ENCODE measurements around the gene CHST1. TPM values are rescaled to one million over a fixed set of nuclear protein-coding genes. Genes with fewer than 3 reads are reported as not detected.

Gene CHST1
- total RNA-seq, 1 experiment from 2014 or later: not detected

DNA sequence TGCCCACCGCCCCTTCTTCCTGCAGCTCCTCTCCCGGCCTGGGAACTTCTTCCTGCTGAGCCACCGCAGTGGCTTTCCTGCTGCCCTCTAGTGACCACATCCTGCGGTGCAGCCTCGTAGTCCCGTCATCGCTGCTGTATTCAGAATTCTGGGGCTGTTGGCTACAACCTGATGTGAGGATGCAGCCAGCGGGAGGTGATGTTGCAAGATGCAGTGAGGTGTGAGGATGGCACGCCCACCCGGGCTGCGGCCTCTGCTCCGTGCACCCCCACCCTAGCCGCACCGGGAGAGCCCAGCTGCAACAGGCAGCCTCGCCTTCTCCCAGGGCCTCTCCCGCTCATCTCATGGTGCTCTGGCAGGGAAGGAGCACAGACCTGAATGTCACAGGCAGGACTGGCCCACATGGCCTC, 10.1 kb downstream of the CHST1 start:
- no peaks in the 10 kb centered on the region for H3K79me2 ChIP-seq (ENCODE audit: low read length)
- peak; percentile 88 for ATAC-seq
- H3K27me3 ChIP-seq (ENCODE audit: low read length): peaks cover 12% of the 10 kb centered on the region
- no TSS peak for BruUV-seq (replicated peaks)
- TF ChIP-seq, protein P1, sequence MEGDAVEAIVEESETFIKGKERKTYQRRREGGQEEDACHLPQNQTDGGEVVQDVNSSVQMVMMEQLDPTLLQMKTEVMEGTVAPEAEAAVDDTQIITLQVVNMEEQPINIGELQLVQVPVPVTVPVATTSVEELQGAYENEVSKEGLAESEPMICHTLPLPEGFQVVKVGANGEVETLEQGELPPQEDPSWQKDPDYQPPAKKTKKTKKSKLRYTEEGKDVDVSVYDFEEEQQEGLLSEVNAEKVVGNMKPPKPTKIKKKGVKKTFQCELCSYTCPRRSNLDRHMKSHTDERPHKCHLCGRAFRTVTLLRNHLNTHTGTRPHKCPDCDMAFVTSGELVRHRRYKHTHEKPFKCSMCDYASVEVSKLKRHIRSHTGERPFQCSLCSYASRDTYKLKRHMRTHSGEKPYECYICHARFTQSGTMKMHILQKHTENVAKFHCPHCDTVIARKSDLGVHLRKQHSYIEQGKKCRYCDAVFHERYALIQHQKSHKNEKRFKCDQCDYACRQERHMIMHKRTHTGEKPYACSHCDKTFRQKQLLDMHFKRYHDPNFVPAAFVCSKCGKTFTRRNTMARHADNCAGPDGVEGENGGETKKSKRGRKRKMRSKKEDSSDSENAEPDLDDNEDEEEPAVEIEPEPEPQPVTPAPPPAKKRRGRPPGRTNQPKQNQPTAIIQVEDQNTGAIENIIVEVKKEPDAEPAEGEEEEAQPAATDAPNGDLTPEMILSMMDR (conservative IDR thresholded peaks at IDR 0.05; ENCODE audit: low read depth, low read length): peak; percentile 83
- TF ChIP-seq EZH2phosphoT487 (IDR thresholded peaks at IDR 0.05; ENCODE audit: borderline replicate concordance, low read length): no peak
- no peak overlapping the region for H3K4me3 ChIP-seq (ENCODE audit: low read length)
- no peaks in the 10 kb centered on the region for H3F3A ChIP-seq (ENCODE audit: low read length, unreplicated experiment)
- H3K4me2 ChIP-seq (ENCODE audit: low read length): no peak overlapping the region
- DNase-seq: peak; percentile 73
- H3K36me3 ChIP-seq (ENCODE audit: low read depth, low read length): no peaks in the 10 kb centered on the region
- no peaks in the 10 kb centered on the region for H3K9me3 ChIP-seq (ENCODE audit: low read length)
- H3K9ac ChIP-seq (ENCODE audit: low read length): no peak overlapping the region
- CTCF ChIA-PET: interaction anchor here (0.6 to 1.5 kb wide), 3 partner anchors 18 to 284 kb away, joined by 4 to 9 read pairs (median 5); no protein-coding TSS in a partner anchor
- intact Hi-C loops (cut with micrococcal nuclease): loop anchor here (1.0 kb wide), 1 partner anchor 284 kb away; no protein-coding TSS in a partner anchor
- no peak overlapping the region for H3K27ac ChIP-seq (ENCODE audit: low read length)
- H3K9me2 ChIP-seq (replicated peaks; ENCODE audit: low read length): no peaks in the 10 kb centered on the region
- no peak overlapping the region for H2AFZ ChIP-seq (ENCODE audit: low read length)
- H3K4me1 ChIP-seq (ENCODE audit: insufficient read depth, low read length): no peaks in the 10 kb centered on the region
- H4K20me1 ChIP-seq (ENCODE audit: low read length): no peaks in the 10 kb centered on the region
- POLR2A ChIA-PET (ENCODE audit: unreplicated experiment): no interaction called here

DNA sequence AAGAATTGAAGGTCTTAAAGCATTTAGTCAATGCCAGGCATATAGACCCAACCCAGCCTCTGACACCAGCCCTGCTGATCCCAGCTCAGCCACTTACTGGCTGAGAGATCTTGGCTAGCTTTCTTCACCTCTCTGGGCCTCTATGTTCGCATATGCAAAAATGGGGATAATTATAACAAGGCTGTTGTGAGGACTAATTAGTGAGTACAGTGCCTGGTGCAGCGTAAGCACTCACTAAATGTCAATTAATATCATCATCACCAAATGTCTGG, 10.5 kb downstream of the CHST1 start:
- intact Hi-C loops (cut with micrococcal nuclease): loop anchor here (1.0 kb wide), 1 partner anchor 284 kb away; no protein-coding TSS in a partner anchor
- no peaks in the 10 kb centered on the region for H3K9me2 ChIP-seq (replicated peaks; ENCODE audit: low read length)
- BruUV-seq (replicated peaks): no TSS peak
- no peaks in the 10 kb centered on the region for H3K9me3 ChIP-seq (ENCODE audit: low read length)
- no peak overlapping the region for H3K4me3 ChIP-seq (ENCODE audit: low read length)
- no peaks in the 10 kb centered on the region for H3K36me3 ChIP-seq (ENCODE audit: low read depth, low read length)
- H4K20me1 ChIP-seq (ENCODE audit: low read length): no peaks in the 10 kb centered on the region
- H3K27ac ChIP-seq (ENCODE audit: low read length): no peak overlapping the region
- ChIA-PET CTCF (interaction anchor here (0.6 to 1.5 kb wide), 3 partner anchors 18 to 284 kb away, joined by 4 to 9 read pairs (median 5); no protein-coding TSS in a partner anchor), POLR2A (ENCODE audit: unreplicated experiment) (no interaction called here)
- H3K27me3 ChIP-seq (ENCODE audit: low read length): peaks cover 8% of the 10 kb centered on the region
- H3K79me2 ChIP-seq (ENCODE audit: low read length): no peaks in the 10 kb centered on the region
- ATAC-seq (no peak), DNase-seq (no peak)
- H3K9ac ChIP-seq (ENCODE audit: low read length): no peak overlapping the region
- TF ChIP-seq EZH2phosphoT487 (IDR thresholded peaks at IDR 0.05; ENCODE audit: borderline replicate concordance, low read length): no peak
- TF ChIP-seq, protein P1 (conservative IDR thresholded peaks at IDR 0.05; ENCODE audit: low read depth, low read length): no peak
- no peak for TF ChIP-seq EZH2 (IDR thresholded peaks at IDR 0.05; ENCODE audit: low read length, unreplicated experiment)
- no peak overlapping the region for H3K4me2 ChIP-seq (ENCODE audit: low read length)
- no peaks in the 10 kb centered on the region for H3K4me1 ChIP-seq (ENCODE audit: insufficient read depth, low read length)
- no peaks in the 10 kb centered on the region for H3F3A ChIP-seq (ENCODE audit: low read length, unreplicated experiment)
- H2AFZ ChIP-seq (ENCODE audit: low read length): no peak overlapping the region

DNA sequence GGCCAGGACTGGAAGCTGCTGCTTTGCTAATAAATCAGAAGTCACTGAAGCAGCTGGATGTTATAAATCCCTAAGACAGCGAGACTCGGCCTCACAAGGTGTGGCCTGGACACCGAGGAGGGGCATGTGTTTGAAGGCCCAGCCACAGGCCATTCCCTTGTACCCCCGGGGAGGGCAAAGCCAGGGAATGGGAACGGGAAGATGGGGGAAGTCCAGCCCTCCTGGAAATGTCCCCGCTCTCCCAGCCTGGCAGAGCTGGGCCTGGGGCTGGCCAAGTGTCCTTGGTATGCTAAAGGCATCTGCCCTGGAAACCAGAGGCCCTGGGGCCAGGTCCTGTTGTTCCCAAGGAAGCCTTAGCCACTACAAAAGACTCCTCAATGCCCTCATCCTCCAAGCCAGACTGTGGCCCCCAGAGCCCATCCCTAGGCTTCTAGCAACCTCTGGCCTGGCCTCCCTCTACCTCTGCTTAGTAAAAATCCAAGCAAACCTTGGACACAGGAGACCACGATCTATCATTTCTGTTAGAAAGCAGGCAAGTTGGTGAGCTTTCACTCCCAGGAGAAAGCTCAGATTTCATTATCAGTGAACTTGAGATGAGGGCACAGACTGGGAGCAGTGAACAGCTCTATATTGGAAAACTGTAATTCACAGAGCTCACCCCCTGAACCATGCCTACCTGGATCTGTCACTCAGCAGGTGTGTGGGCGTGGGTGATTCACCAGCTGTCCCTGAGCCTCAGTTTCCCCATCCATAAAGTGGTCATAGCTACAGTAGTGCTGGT, 11.0 kb downstream of the CHST1 start:
- no peaks in the 10 kb centered on the region for H3K36me3 ChIP-seq (ENCODE audit: low read depth, low read length)
- no peak overlapping the region for H3K27ac ChIP-seq (ENCODE audit: low read length)
- no peak for DNase-seq
- H3K79me2 ChIP-seq (ENCODE audit: low read length): no peaks in the 10 kb centered on the region
- intact Hi-C loops (cut with micrococcal nuclease): loop anchor here (1.0 kb wide), 1 partner anchor 283 kb away; no protein-coding TSS in a partner anchor
- no peaks in the 10 kb centered on the region for H3K4me1 ChIP-seq (ENCODE audit: insufficient read depth, low read length)
- no peaks in the 10 kb centered on the region for H3K9me2 ChIP-seq (replicated peaks; ENCODE audit: low read length)
- no peak overlapping the region for H3K4me2 ChIP-seq (ENCODE audit: low read length)
- no peaks in the 10 kb centered on the region for H3K9me3 ChIP-seq (ENCODE audit: low read length)
- ChIA-PET POLR2A (ENCODE audit: unreplicated experiment) (no interaction called here), CTCF (interaction anchor here (0.6 to 1.5 kb wide), 4 partner anchors 17 to 306 kb away, joined by 4 to 11 read pairs (median 7); no protein-coding TSS in a partner anchor)
- H3K27me3 ChIP-seq (ENCODE audit: low read length): 0 out of 2 replicates have a peak, but pooled peaks cover 4% of the 10 kb centered on the region
- no peaks in the 10 kb centered on the region for H4K20me1 ChIP-seq (ENCODE audit: low read length)
- TF ChIP-seq, protein P1 (conservative IDR thresholded peaks at IDR 0.05; ENCODE audit: low read depth, low read length): no peak
- no TSS peak for BruUV-seq (replicated peaks)
- ATAC-seq: 0 out of 2 replicates have a peak, but pooled peaks have one; percentile 13
- no peak overlapping the region for H2AFZ ChIP-seq (ENCODE audit: low read length)
- no peaks in the 10 kb centered on the region for H3F3A ChIP-seq (ENCODE audit: low read length, unreplicated experiment)
- H3K9ac ChIP-seq (ENCODE audit: low read length): no peak overlapping the region
- H3K4me3 ChIP-seq (ENCODE audit: low read length): no peak overlapping the region

Measured in PC-3 (cell line).